AG09309 (cell line): ENCODE data around the gene PPP1R2.

ENCODE experiments used
- DNase-seq: peaks from one replicate; pipeline ENCODE4 v3.0.0-alpha.2; 2010; ENCODE audit warnings: low read depth
- H3K4me3 ChIP-seq: 2 replicates; pipeline ENCODE4 v1.5.1; 2011; ENCODE audit warnings: mild to moderate bottlenecking, low read depth, low read length, moderate library complexity; ENCODE audit not compliant: control insufficient read depth
- CTCF ChIP-seq: IDR thresholded peaks from 2 replicates; pipeline ENCODE4 v1.5.1; 2011; ENCODE audit warnings: mild to moderate bottlenecking, low read depth, low read length, inconsistent platforms; ENCODE audit not compliant: insufficient read depth, control insufficient read depth; ENCODE audit errors: missing control alignments

PPP1R2 gene

GRCh38 chr3:195566797-195567196 lies 23.7 kb upstream of the PPP1R2 start:
- TF ChIP-seq CTCF = no peak
- no peak overlapping the region for H3K4me3 ChIP-seq
- DNase-seq = no peak

- TF ChIP-seq CTCF = no peak
- H3K4me3 ChIP-seq = no peak overlapping the region
- no peak for DNase-seq
Observed at GRCh38 chr3:195565716-195566115, 22.6 kb upstream of the PPP1R2 start.

- no peak for TF ChIP-seq CTCF
- H3K4me3 ChIP-seq = no peak overlapping the region
- DNase-seq = no peak
Observed at GRCh38 chr3:195563317-195563716, 20.2 kb upstream of the PPP1R2 start.

GRCh38 chr3:195559723-195560409 lies 16.7 kb upstream of the PPP1R2 start:
- TF ChIP-seq CTCF = no peak
- no peak overlapping the region for H3K4me3 ChIP-seq
- DNase-seq = no peak

GRCh38 chr3:195558602-195559001 lies 15.5 kb upstream of the PPP1R2 start:
- peak; percentile 10 for DNase-seq
- peak; percentile 30 for TF ChIP-seq CTCF
- no peak overlapping the region for H3K4me3 ChIP-seq

- no peak overlapping the region for H3K4me3 ChIP-seq
- no peak for TF ChIP-seq CTCF
- no peak for DNase-seq
Observed at GRCh38 chr3:195557322-195557721, 14.2 kb upstream of the PPP1R2 start.
